HFF-Myc (cell line): ENCODE results near the gene CXorf58.
A peak's percentile ranks its signal among the peaks of the same experiment; 100 is the strongest.
"Not testable (repeated sequence)": the region's sequence is repeated elsewhere in the genome, so short reads cannot be mapped to it uniquely, and the experiment has no call there.

Experiments
- DNase-seq: peaks from one replicate; pipeline ENCODE4 v3.0.0-alpha.2; 2011; ENCODE audit warnings: low read depth; ENCODE audit errors: extremely low read depth
- H3K4me3 ChIP-seq: replicated peaks from 2 replicates; pipeline ENCODE4 v1.5.1; 2011; ENCODE audit warnings: low read depth, mild to moderate bottlenecking, control low read depth, low read length
- TF ChIP-seq, protein P1 (sequence below): IDR thresholded peaks from 2 replicates; pipeline ENCODE4 v1.5.1; 2012; ENCODE audit warnings: mild to moderate bottlenecking, low read depth, low read length, control low read depth; ENCODE audit errors: missing control alignments

The CXorf58 gene, protein sequence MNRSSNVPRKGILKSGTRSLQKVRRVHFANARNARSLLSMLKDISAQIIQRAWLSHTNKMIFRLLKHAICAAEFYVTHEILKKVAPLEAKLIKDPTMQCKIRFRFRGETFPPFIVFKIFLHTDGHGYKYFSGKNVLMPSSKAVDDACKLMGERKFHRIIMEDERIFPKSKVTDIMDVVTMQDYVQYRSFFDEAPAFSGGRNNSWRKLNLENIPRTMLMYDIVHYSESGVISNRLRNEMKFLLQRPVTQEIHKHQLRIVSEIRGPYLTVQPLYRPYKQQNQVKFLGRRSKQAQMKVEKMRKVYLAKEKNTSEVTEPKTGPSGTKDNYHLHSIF

DNA sequence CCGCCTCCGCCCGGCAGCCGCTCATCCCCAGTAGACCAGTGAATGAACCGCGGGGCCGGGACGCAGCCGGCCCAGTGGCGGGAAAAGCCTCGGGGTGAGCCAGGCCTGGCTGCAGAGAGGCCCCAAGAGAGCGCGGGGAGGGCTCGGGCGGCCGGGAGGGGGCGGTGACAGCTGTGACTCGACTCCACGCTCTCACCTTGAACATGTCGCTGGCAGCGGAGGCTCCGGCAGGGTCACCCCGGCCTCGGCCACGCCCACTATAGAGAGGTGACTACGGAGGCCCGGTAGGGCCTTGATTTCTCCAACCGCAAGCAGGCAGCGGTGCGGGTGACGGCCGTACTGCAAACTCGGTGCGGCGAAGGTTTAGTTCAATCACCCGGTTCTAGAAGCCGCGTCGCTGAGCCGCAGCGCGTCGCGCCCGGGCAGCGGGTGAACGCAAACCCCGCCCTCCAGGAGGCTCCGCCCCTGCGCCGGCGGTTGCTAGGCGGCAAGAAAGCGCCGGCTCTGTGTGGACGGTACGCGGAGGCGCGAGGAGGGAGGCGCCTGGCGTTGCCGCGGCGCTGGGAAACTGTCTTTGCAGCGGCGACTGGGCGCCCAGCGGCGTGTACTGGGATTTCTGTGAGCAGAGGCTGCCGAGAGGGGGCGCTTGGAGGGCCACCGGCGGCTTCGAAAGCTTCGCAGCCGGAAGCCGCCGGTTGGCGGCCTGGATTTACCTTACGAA lies at the start of gene CXorf58, which contains the start of gene APOO:
Gene CXorf58, plus strand, starts transcription at position 509 of the 721 bp plus-strand sequence. CDS start 2,297 bp downstream, outside the sequence.
Gene APOO, minus strand, starts transcription at position 441 of the 721 bp plus-strand sequence. Its CDS starts 236 bp downstream, at position 205.
- no peak for DNase-seq
- TF ChIP-seq, protein P1, sequence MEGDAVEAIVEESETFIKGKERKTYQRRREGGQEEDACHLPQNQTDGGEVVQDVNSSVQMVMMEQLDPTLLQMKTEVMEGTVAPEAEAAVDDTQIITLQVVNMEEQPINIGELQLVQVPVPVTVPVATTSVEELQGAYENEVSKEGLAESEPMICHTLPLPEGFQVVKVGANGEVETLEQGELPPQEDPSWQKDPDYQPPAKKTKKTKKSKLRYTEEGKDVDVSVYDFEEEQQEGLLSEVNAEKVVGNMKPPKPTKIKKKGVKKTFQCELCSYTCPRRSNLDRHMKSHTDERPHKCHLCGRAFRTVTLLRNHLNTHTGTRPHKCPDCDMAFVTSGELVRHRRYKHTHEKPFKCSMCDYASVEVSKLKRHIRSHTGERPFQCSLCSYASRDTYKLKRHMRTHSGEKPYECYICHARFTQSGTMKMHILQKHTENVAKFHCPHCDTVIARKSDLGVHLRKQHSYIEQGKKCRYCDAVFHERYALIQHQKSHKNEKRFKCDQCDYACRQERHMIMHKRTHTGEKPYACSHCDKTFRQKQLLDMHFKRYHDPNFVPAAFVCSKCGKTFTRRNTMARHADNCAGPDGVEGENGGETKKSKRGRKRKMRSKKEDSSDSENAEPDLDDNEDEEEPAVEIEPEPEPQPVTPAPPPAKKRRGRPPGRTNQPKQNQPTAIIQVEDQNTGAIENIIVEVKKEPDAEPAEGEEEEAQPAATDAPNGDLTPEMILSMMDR = peak; percentile 66
- H3K4me3 ChIP-seq = peak within 1 kb of the TSS; percentile 65

DNA sequence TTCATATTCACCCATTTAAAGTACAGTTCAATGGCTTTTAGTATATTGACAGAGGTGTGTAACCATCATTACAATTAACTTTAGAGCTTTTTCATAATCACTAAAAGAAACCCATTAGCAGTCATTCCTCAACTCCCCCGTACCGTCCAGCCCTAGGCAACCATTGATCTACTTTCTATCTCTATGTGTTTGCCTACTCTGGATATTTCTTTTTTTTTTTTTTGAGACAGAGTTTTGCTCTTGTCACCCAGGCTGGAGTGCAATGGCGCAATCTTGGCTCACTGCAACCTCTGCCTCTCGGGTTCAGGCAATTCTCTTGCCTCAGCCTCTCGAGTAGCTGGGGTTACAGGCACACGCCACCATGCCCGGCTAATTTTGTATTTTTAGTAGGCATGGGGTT lies 48.6 kb upstream of the CXorf58 start:
- DNase-seq = not testable (repeated sequence)

DNA sequence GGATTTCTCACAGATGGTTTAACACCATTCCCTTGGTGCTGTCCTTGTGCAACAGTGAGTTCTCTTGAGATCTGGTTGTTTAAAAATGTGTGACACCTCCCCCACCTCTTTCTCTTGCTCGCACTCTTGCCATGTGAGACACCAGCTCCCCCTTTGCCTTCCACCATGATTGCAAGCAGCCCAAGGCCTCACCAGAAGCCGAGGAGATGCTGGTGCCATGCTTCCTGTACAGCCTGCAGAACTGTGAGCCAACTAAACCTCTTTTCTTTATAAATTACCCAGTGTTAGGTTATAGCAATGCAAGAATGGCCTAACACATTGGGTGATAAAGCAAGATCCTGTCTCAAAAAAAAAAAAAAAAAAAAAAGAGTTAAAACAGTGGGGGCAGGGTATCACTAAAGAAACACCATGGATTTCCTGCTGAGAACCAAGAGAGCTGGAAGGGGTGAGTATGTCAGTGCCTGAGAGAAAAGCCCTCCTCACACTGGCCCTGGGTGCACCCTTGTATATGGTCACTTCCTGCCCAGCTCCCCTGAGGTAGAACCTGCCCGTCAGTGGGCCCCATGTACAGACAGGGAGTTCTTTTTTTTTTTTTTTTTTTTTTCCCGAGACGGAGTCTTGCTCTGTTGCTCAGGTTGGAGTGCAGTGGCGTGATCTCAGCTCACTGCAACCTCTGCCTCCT lies 46.5 kb upstream of the CXorf58 start:
- no peak overlapping the region for H3K4me3 ChIP-seq
- TF ChIP-seq, protein P1 = no peak
- DNase-seq = no peak

More for the DNA sequence above, 48.6 kb upstream of the CXorf58 start:
- not testable (repeated sequence) for H3K4me3 ChIP-seq

DNA sequence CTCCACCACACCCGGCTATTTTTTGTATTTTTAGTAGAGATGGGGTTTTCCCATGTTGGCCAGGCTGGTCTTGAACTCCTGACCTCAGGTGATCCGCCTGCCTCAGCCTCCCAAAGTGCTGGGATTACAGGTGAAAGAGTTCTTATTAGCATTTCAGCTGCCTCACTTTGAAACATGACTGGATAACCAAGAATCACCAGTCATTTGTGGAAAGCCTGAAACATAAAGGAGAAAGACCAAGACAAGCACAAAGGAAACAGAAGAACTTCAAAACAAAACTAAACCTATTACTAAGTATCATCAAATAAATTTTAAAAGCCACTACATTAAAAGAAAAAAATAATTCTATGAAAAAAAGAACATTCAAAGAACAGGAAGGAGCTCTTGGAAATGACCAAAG lies 45.9 kb upstream of the CXorf58 start:
- DNase-seq, H3K4me3 ChIP-seq: not testable (repeated sequence)

DNA sequence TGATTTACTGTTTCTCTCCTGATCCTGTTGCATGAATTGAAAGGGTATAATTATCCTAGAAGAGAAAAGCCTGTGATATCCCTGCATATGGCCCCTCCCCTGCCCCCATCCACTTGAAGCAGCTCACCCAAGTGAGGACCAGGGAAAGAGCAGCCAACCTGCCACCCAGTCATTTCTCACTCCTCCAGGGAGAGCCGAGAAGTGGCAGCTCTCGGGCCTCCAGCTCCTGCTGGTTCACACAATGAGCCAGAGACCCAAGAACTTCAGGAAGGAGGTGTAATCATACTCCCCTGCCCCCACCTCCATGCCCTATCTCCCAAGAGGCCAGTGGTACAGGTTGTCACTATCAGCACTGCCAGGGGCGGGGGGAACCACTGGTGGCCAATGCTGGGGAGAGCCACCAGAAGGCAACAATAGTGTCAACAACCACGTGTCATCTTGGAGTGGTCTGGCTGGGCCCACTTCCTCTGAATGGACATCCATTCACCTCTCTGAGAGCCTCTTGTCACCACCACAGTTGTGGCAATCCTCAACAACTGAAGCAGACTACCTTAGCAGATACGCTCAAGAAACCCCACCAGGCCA lies 43.0 kb upstream of the CXorf58 start:
- no peak overlapping the region for H3K4me3 ChIP-seq
- DNase-seq = no peak
- TF ChIP-seq, protein P1 = no peak

DNA sequence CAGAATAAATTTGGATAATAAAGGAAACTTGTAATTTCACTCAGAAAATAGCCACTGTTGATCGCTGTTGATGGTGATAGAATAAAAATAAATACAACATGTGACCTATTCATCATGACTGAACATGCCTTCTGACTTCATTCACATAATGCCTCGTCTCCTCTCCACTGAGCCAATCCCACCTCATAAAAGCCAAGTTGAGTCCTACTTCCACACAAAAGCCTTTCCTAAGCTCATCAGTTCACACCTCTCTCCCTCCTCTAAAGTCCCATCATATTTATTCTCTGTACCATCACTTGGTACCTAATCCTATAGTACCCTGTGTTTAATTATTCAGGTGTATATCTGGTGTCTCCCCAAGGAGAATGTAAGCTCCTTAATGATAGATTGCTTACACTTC lies 37.8 kb upstream of the CXorf58 start:
- H3K4me3 ChIP-seq = no peak overlapping the region
- no peak for DNase-seq
- TF ChIP-seq, protein P1 = no peak

DNA sequence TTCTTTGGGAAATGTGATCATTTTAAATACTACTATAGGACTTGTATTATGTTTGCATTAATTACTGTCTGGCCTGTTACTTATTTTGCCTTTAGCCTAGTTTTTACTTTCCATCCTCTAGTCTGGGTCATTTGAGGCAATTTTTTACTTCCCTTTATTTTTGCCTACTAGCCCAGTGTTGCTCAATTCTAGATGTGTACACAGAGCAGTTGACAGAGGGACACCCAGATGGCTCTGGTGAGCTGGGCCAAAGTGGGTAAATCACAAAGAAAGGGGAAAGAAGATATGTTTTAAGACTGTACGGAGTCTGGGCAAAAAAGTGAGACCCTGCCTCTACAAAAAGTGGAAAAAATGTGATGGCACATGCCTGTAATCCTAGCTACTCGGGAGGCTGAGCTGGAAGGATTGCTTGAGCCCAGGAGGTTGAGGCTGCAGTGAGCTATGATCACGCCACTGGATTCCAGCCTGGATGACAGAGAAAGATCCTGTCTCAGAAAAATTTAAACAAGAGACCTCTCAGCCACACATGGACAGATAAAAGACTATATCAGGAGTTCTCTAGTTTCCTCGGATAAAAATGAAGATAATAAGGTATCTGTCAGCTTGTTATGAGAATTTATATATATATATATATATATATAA lies 35.8 kb upstream of the CXorf58 start:
- no peak overlapping the region for H3K4me3 ChIP-seq
- TF ChIP-seq, protein P1 = no peak
- DNase-seq = no peak
